ENCODE data around the gene BCL2L12.

The BCL2L12 gene

DNA sequence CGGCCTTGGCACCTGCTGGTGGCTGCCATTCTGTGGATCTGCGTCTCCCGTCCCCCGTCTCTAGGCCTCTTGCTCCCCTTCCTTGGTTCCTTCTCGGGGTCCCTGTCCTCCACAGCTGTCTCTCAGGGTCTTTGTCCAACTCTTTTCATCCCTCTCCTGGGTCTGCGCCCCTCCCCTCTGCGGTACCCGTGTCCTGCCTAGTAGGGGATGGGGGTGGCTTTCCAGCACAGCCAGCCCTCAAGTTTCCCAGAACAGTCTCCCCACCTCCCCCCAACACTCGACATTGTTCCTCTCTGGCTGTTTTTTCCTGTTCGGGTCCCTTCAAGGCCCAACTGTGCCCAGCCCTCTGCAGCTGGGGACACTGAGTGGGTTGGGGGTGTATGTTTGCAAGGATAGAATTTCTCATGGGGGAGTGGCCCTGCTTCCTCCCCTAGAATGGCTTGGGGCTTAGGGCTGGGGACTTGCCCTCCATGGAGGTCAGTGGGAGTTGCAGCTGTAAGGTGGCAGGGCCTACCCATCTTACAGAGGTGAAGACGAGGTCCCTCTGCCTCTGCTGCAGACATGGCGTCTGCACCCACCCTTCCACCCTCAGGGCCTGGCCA, 22.9 kb downstream of the BCL2L12 start:
- H3K4me3 ChIP-seq (ENCODE audit: insufficient read depth, low read length, poor library complexity, severe bottlenecking) = no peak overlapping the region
- peaks cover 3% of the 10 kb centered on the region; the same call in 1 of the 2 replicates for H3K36me3 ChIP-seq (ENCODE audit: low read length)
- no peak overlapping the region for H3K9ac ChIP-seq (ENCODE audit: low read length)
- TF ChIP-seq, protein P1, sequence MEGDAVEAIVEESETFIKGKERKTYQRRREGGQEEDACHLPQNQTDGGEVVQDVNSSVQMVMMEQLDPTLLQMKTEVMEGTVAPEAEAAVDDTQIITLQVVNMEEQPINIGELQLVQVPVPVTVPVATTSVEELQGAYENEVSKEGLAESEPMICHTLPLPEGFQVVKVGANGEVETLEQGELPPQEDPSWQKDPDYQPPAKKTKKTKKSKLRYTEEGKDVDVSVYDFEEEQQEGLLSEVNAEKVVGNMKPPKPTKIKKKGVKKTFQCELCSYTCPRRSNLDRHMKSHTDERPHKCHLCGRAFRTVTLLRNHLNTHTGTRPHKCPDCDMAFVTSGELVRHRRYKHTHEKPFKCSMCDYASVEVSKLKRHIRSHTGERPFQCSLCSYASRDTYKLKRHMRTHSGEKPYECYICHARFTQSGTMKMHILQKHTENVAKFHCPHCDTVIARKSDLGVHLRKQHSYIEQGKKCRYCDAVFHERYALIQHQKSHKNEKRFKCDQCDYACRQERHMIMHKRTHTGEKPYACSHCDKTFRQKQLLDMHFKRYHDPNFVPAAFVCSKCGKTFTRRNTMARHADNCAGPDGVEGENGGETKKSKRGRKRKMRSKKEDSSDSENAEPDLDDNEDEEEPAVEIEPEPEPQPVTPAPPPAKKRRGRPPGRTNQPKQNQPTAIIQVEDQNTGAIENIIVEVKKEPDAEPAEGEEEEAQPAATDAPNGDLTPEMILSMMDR (IDR thresholded peaks at IDR 0.05; ENCODE audit: insufficient read depth, low read length, poor library complexity, severe bottlenecking) = no peak
- TF ChIP-seq EZH2phosphoT487 (conservative IDR thresholded peaks at IDR 0.05; ENCODE audit: low read length) = no peak
- H2AFZ ChIP-seq (ENCODE audit: low read depth, low read length, severe bottlenecking) = no peak overlapping the region
- no peak overlapping the region for H3K4me2 ChIP-seq (ENCODE audit: low read depth, low read length, poor library complexity, severe bottlenecking)
- H3K79me2 ChIP-seq (ENCODE audit: insufficient read depth, low read length) = no peaks in the 10 kb centered on the region
- H3K9me2 ChIP-seq (replicated peaks; ENCODE audit: insufficient read depth, low read length) = no peaks in the 10 kb centered on the region
- H3K27ac ChIP-seq (ENCODE audit: low read depth, low read length) = no peak overlapping the region
- peaks cover 17% of the 10 kb centered on the region; the same call in 1 of the 2 replicates for H3F3A ChIP-seq (ENCODE audit: insufficient read depth)
- no peaks in the 10 kb centered on the region for H3K9me3 ChIP-seq (ENCODE audit: insufficient read depth, low read length)
- no peaks in the 10 kb centered on the region for H3K27me3 ChIP-seq (ENCODE audit: low read length)
- H4K20me1 ChIP-seq (ENCODE audit: low read depth, low read length) = peaks cover 5% of the 10 kb centered on the region; the same call in 1 of the 2 replicates

- no peak within 1 kb of the TSS for H3K9ac ChIP-seq (ENCODE audit: low read length)
- H3K9me2 ChIP-seq (replicated peaks; ENCODE audit: insufficient read depth, low read length) = no peaks in the 10 kb centered on the region
- TF ChIP-seq EZH2phosphoT487 (conservative IDR thresholded peaks at IDR 0.05; ENCODE audit: low read length) = no peak
- TF ChIP-seq, protein P1 (IDR thresholded peaks at IDR 0.05; ENCODE audit: insufficient read depth, low read length, poor library complexity, severe bottlenecking) = peak; percentile 44
- H2AFZ ChIP-seq (ENCODE audit: low read depth, low read length, severe bottlenecking) = no peak within 1 kb of the TSS
- peaks cover 3% of the 10 kb centered on the region; the same call in 1 of the 2 replicates for H3K36me3 ChIP-seq (ENCODE audit: low read length)
- H4K20me1 ChIP-seq (ENCODE audit: low read depth, low read length) = no peaks in the 10 kb centered on the region; the same call in 1 of the 2 replicates
- H3K9me3 ChIP-seq (ENCODE audit: insufficient read depth, low read length) = no peaks in the 10 kb centered on the region
- no peak within 1 kb of the TSS for H3K4me2 ChIP-seq (ENCODE audit: low read depth, low read length, poor library complexity, severe bottlenecking)
- no peaks in the 10 kb centered on the region for H3K27me3 ChIP-seq (ENCODE audit: low read length)
- H3K79me2 ChIP-seq (ENCODE audit: insufficient read depth, low read length) = no peaks in the 10 kb centered on the region
- H3F3A ChIP-seq (ENCODE audit: insufficient read depth) = peaks cover 17% of the 10 kb centered on the region; the same call in 1 of the 2 replicates
- H3K4me3 ChIP-seq (ENCODE audit: insufficient read depth, low read length, poor library complexity, severe bottlenecking) = no peak within 1 kb of the TSS
- H3K27ac ChIP-seq (ENCODE audit: low read depth, low read length) = no peak within 1 kb of the TSS
Measured at GRCh38 chr19:49689133-49690078, 23.7 kb downstream of the BCL2L12 start, which contains the start of gene ADM5. ADM5 (plus strand) TSS chr19:49689594; CDS start chr19:49689838, 244 bp downstream.

DNA sequence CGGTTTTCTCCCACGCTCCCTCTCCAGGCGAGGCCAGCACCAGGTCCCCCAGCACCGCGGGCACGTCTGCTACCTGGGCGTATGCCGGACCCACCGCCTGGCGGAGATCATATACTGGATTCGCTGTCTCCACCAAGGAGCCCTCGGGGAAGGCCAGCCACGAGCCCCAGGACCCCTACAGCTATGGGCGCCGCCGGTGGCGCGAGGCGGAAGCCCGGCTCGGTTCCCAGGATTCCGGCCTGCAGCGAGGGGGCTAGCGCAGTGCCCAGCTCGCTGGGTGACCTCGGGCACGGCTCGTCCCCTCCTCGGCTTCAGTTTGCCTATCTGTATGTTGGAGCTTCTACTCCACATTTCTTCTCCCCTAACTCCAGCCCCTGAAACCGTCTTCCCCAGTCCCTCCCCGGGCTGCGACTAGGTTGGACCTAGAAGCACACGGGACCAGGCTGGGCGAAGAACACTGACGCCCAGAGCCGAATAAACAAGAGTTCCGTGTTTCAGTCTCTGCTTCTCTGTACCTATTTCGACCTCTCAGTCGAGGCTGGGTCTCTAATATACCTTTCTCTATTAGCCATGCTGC, 24.4 kb downstream of the BCL2L12 start:
- Histone ChIP-seq H3K79me2 (ENCODE audit: insufficient read depth, low read length) (no peaks in the 10 kb centered on the region), H3K27me3 (ENCODE audit: low read length) (no peaks in the 10 kb centered on the region), H3K36me3 (ENCODE audit: low read length) (peaks cover 3% of the 10 kb centered on the region; the same call in 1 of the 2 replicates), H3K4me3 (ENCODE audit: insufficient read depth, low read length, poor library complexity, severe bottlenecking) (no peak overlapping the region), H4K20me1 (ENCODE audit: low read depth, low read length) (no peaks in the 10 kb centered on the region; the same call in 1 of the 2 replicates), H3K9ac (ENCODE audit: low read length) (no peak overlapping the region), H3K4me2 (ENCODE audit: low read depth, low read length, poor library complexity, severe bottlenecking) (no peak overlapping the region), H3K27ac (ENCODE audit: low read depth, low read length) (no peak overlapping the region), H3K9me2 (replicated peaks; ENCODE audit: insufficient read depth, low read length) (no peaks in the 10 kb centered on the region), H3F3A (ENCODE audit: insufficient read depth) (peaks cover 17% of the 10 kb centered on the region; the same call in 1 of the 2 replicates), H2AFZ (ENCODE audit: low read depth, low read length, severe bottlenecking) (no peak overlapping the region), H3K9me3 (ENCODE audit: insufficient read depth, low read length) (no peaks in the 10 kb centered on the region)
- TF ChIP-seq EZH2phosphoT487 (conservative IDR thresholded peaks at IDR 0.05; ENCODE audit: low read length) = no peak
- TF ChIP-seq, protein P1 (IDR thresholded peaks at IDR 0.05; ENCODE audit: insufficient read depth, low read length, poor library complexity, severe bottlenecking) = no peak
